NB4 (cell line): ENCODE data around the gene RAB40B.
"Not testable (repeated sequence)": the region's sequence is repeated elsewhere in the genome, so short reads cannot be mapped to it uniquely, and the experiment has no call there.

ENCODE experiments used
- DNase-seq: peaks from one replicate; pipeline ENCODE4 v3.0.0; 2010; ENCODE audit warnings: low read depth
- H3K4me3 ChIP-seq: one replicate; pipeline ENCODE4 v1.5.1; 2011; ENCODE audit warnings: mild to moderate bottlenecking, low read depth, low read length, moderate library complexity
- MYC ChIP-seq: IDR thresholded peaks from 2 replicates; pipeline ENCODE4 v1.6.1; 2011; ENCODE audit warnings: low read depth, low read length
- POLR2A ChIP-seq: IDR thresholded peaks from 2 replicates; pipeline ENCODE4 v1.6.1; 2011; ENCODE audit warnings: mild to moderate bottlenecking; ENCODE audit not compliant: insufficient read length; ENCODE audit errors: extremely low read depth
- TF ChIP-seq, protein P1 (sequence below): IDR thresholded peaks from one replicate; pipeline ENCODE4 v1.5.1; 2012; ENCODE audit warnings: low read depth, low read length
- TF ChIP-seq, protein P2 (sequence below): IDR thresholded peaks from 2 replicates; pipeline ENCODE4 v1.6.1; 2011; ENCODE audit warnings: low read depth, low read length

RAB40B gene

DNA sequence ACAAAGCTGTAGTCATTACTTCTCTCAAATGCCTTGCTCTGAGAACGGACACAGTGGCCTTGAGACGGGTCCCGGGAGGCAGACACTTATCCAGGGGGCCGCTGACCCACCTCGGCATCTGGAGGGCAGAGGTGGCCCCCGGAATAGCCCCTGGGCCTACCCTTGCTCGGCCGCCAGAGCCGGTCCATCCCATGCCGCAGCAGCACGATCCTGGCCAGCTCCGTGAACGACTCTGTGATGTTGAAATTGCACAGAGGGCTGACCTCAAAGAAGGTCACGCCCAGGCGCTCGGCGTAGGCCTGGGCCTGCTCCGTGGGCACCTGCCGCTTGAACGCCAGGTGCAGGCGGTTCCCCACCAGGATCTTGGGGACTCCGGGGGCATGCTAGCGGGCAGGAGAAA lies 40.2 kb downstream of the RAB40B start:
- DNase-seq = no peak
- no peak overlapping the region for H3K4me3 ChIP-seq
- TF ChIP-seq MYC (no peak), POLR2A (no peak)
- TF ChIP-seq, protein P1, sequence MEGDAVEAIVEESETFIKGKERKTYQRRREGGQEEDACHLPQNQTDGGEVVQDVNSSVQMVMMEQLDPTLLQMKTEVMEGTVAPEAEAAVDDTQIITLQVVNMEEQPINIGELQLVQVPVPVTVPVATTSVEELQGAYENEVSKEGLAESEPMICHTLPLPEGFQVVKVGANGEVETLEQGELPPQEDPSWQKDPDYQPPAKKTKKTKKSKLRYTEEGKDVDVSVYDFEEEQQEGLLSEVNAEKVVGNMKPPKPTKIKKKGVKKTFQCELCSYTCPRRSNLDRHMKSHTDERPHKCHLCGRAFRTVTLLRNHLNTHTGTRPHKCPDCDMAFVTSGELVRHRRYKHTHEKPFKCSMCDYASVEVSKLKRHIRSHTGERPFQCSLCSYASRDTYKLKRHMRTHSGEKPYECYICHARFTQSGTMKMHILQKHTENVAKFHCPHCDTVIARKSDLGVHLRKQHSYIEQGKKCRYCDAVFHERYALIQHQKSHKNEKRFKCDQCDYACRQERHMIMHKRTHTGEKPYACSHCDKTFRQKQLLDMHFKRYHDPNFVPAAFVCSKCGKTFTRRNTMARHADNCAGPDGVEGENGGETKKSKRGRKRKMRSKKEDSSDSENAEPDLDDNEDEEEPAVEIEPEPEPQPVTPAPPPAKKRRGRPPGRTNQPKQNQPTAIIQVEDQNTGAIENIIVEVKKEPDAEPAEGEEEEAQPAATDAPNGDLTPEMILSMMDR = no peak
- TF ChIP-seq, protein P2, sequence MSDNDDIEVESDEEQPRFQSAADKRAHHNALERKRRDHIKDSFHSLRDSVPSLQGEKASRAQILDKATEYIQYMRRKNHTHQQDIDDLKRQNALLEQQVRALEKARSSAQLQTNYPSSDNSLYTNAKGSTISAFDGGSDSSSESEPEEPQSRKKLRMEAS = no peak

DNA sequence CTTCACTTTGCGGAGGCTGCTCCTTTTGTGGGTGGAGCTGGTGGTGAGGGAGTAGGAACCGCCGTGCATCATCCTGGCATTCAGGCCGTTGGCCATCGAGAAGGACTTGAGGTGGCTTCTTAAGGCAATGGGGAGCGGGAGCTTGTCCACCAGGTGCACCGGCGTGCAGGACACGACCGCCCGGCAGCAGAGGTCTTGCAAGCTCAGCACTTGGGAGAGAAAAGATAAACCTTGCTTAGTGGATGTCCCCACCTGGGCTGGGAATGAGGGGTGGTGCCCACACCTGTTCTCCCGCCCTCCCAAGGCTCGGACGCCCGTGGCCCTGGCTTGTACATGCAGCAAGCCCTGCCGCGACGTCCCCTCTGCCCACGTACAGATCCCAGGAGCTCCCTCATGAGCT lies 40.6 kb downstream of the RAB40B start:
- no peak for DNase-seq
- TF ChIP-seq, protein P2 = no peak
- no peak for TF ChIP-seq POLR2A
- no peak overlapping the region for H3K4me3 ChIP-seq

DNA sequence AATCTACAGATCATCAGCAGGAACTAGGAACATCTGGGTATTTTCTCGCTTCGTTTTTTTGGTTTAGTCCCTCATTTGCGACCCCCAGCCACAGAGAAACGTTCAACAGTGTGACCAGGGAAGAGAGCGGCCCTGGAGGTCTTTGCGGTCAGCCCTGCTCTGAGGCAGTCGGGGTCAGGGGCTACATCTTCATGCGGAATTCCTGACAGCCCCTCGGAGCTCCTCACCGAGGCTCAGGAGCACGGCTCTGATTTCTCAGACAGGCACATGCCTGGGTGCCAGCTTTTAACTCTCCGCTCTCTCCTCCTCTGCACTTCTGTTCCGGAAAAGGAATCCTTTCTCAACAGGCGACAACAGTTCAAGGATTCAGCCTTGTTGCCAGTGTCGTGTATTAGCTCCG lies 42.2 kb downstream of the RAB40B start:
- H3K4me3 ChIP-seq = no peak overlapping the region
- no peak for DNase-seq
- no peak for TF ChIP-seq MYC
- no peak for TF ChIP-seq POLR2A
- TF ChIP-seq, protein P2 = no peak
- TF ChIP-seq, protein P1 = no peak

DNA sequence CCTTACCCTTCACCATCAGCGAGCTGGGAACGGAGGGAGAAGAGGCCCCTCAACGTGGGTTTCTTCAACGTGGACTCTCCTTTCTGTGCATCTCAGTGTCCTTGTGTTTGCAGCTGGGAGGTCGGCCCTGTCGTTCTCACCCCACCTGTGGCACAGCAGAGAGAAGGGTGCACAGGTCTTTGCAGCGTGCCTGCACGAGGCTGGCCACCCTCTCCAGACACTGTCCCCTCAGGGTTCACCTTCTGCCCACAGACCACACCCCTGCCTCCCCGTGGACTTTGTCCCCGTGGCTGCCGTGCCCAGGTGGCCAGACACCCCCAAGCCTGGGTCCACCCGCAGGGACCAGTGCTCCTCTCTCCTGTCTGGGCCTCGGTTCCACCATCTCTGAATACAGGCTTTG lies 43.0 kb downstream of the RAB40B start:
- TF ChIP-seq MYC (no peak), POLR2A (no peak)
- TF ChIP-seq, protein P1 = no peak
- TF ChIP-seq, protein P2 = no peak
- H3K4me3 ChIP-seq = peak overlapping the region; percentile 28
- no peak for DNase-seq

DNA sequence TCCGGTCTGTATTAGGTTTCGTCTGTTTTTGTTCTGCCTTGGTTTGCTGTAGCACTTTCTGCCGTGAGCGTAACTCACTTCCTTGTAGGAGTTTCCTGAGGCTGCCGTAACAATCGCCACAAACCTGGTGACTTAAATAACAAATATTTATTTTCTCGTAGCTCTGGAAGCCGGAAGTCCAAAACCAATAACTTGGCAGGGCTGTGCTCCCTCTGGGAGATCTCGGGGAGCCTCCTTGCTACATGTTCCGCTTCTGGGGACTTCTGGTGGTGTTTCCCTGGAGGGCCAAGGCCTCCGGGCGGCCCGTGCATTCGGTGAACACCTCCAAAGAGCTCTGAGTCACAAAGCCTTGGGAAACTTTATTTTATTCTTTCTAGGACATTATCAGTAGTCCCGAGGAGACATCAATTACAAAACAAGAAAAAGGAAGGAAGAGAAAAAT lies 43.4 kb downstream of the RAB40B start:
- DNase-seq = peak; percentile 87
- H3K4me3 ChIP-seq = peak overlapping the region; percentile 28
- TF ChIP-seq POLR2A = no peak
- TF ChIP-seq, protein P1 = no peak

GRCh38 chr17:82654611-82655010 lies 43.9 kb downstream of the RAB40B start:
- not testable (repeated sequence) for DNase-seq
- peak overlapping the region; percentile 28 for H3K4me3 ChIP-seq

DNA sequence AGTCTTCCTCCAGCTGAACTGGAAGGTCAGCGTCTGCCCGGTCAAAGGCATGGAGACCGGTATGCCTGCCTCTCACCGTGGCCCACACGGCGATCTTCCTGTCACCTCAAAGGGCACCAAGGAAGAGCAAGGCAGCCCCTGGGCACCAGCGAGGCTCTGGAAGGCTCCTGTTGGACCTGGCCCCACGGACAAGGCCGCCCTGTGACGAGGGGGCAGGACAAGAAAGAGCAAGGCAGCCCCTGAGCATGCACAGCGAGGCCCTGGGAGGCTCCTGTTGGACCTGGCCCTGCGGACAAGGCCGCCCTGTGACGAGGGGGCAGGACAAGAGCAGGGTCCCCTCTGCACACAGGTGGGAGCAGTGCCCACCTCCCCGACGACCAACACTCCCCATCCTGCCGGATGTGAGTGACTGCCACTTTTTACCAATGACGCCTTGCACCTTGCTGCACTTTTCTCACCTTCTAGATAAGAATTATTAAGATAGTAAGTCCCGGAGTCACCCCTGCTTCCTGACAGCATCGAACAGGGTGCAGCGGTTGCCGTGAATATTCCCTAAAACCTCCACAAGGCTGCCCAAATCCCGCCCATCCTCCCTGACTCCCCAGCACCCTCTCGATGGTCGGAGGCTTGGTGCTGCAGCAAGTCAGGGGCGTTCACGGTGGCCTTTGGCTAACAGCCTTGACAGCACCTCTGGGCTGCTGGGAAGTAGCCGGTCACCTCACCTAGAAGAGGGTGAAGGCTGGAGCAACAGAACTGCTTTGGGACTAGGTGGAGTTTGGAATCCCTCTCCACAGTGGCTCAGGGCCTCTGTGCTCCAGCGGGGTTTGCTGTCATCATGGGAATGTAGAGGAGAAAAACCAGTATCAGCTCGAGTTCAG lies 44.6 kb downstream of the RAB40B start:
- TF ChIP-seq POLR2A (no peak), MYC (no peak)
- TF ChIP-seq, protein P2 = no peak
- TF ChIP-seq, protein P1 = no peak
- H3K4me3 ChIP-seq = no peak overlapping the region
- no peak for DNase-seq
